Epithelial cell of proximal tubule (primary cell): ENCODE results near the gene EOGT. TPM values are rescaled to one million over a fixed set of nuclear protein-coding genes. Genes with fewer than 3 reads are reported as not detected.

Experiments
- DNase-seq: peaks from one replicate; pipeline ENCODE4 v3.0.0-alpha.2; 2011; ENCODE audit warnings: low read depth
- H3K4me3 ChIP-seq: 2 replicates; pipeline ENCODE4 v1.5.1; 2011; ENCODE audit warnings: low read depth, mild to moderate bottlenecking, low read length
- CTCF ChIP-seq: conservative IDR thresholded peaks from 2 replicates; pipeline ENCODE4 v1.5.1; 2012; ENCODE audit warnings: low read depth, mild to moderate bottlenecking, low read length
- total RNA-seq: library from RNA; depleted of rRNA; stranded (reverse); fragments of >200 nt; gene quantifications from 2 replicates; pipeline ENCODE4 v1.2.3, GENCODE V29; 2015

EOGT gene
- total RNA-seq, 1 donor from 2014 or later = 22.5 TPM

DNA sequence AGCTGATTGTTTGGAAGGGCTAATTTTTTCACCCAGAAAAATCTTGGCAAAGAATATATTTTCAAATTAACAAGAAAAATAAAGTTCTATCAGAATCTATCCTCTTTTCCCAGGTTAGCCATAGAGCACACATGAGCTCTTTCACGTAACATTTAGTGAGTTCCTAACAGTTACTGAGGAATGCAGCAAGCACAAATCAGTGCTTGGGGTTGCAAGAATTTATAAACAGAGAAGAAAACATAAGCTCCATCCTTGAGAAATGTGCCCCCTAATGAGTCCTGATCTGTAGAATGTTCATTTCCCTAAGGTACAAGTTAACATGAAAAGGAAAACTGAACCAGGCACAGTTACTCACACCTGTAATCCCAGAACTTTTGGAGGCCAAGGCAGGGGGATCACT is 13.9 kb downstream of the EOGT start:
- no peak for DNase-seq
- TF ChIP-seq CTCF = no peak
- no peak overlapping the region for H3K4me3 ChIP-seq

DNA sequence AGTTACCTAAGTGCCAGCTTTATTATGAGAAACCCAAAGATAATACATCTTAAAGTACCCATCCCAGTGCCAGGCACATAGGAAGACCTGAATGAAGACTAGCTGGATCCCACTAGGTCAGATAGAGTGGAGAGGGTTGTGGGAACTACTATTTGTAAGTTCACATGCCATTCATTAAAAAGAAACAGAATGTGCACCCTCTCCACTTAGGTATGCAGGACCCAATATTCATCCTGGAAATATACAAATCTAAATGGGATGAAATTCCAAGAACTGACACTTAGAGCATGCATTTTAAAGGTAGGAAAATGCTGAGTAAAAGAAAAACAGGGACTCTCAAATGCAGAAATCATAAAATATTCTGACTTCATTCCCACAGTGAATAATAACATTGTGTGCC is 14.3 kb downstream of the EOGT start:
- no peak for TF ChIP-seq CTCF
- no peak overlapping the region for H3K4me3 ChIP-seq
- no peak for DNase-seq

- no peak overlapping the region for H3K4me3 ChIP-seq
- DNase-seq = no peak
- TF ChIP-seq CTCF = no peak
Observed at GRCh38 chr3:68997887-68998286, 15.6 kb downstream of the EOGT start.

DNA sequence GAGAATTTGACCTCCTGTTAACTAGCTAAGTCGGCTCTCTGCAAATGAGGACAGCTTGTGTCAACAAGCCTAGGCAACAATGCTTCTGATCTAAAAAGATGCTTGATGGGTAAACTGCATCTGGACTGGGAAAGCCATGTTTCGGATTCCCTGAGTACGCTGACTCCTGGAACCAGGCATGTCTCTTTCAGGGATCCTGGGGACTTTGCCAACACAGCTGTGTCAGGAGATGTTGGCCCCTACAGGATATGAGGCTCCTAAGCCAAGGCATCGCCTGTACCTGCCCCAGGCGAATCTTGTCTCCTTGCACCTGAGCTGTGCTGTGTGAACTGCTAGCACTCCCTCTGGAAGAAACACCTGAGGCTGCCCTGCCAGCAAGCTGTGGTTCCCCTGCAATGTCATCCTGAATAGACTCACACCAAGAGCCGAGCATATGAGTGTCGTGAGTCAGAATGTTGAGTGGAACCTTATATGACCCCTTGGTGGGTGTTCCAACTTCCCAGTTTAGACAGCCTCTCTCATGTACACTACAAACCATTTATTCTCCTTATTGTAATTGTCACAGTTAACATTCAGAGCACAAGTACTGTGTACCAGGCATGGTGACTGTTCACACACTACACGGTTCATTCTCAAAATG is 17.0 kb downstream of the EOGT start:
- DNase-seq = no peak
- H3K4me3 ChIP-seq = no peak overlapping the region
- TF ChIP-seq CTCF = no peak

- DNase-seq = no peak
- no peak for TF ChIP-seq CTCF
- no peak overlapping the region for H3K4me3 ChIP-seq
Observed at GRCh38 chr3:68988740-68989139, 24.7 kb downstream of the EOGT start.

- no peak for TF ChIP-seq CTCF
- DNase-seq = no peak
- H3K4me3 ChIP-seq = no peak overlapping the region
Observed at GRCh38 chr3:68987322-68987721, 26.2 kb downstream of the EOGT start.

GRCh38 chr3:68986496-68987208 is 26.8 kb downstream of the EOGT start:
- TF ChIP-seq CTCF = no peak
- no peak overlapping the region for H3K4me3 ChIP-seq
- DNase-seq = no peak
